Right atrium auricular region (tissue), 2 donors: ENCODE results near the gene AKR1B1. TPM values are rescaled to one million over a fixed set of nuclear protein-coding genes. Genes with fewer than 3 reads are reported as not detected.

ENCODE experiments used
- DNase-seq: peaks from one replicate; pipeline ENCODE4 v3.0.0-alpha.2; 2019; ENCODE audit warnings: low spot score
- H3K27ac ChIP-seq, 2 donors: fragments of 200-600 bp; sonication (generic); 1 replicate in 1 of 2; 2 replicates in 1 of 2; pipeline ENCODE4 v1.5.1; 2016 to 2019
- H3K27me3 ChIP-seq, 2 donors: fragments of 200-600 bp; sonication (generic); one replicate each; pipeline versions ENCODE4 v1.5.1 to v1.6.0; 2017 to 2019
- H3K36me3 ChIP-seq: fragments of 200-600 bp; sonication (generic); one replicate; pipeline ENCODE4 v1.5.1; 2016
- H3K4me1 ChIP-seq, 2 donors: fragments of 200-600 bp; sonication (generic); one replicate each; pipeline versions ENCODE4 v1.5.1 to v1.6.0; 2017 to 2019
- H3K4me3 ChIP-seq, 2 donors: fragments of 200-600 bp; sonication (generic); 1 replicate in 1 of 2; 2 replicates in 1 of 2; pipeline ENCODE4 v1.5.1; 2017 to 2019; ENCODE audit warnings: mild to moderate bottlenecking in 1 of 2, moderate library complexity in 1 of 2
- H3K9me3 ChIP-seq, 2 donors: fragments of 200-600 bp; sonication (generic); one replicate each; pipeline ENCODE4 v1.5.1; 2019
- total RNA-seq, 2 donors: library from RNA; depleted of rRNA; stranded (reverse); fragments of >200 nt; gene quantifications; one replicate each; pipeline ENCODE4 v1.1.0, GENCODE V29; 2016
- TF ChIP-seq, protein P1 (sequence below), 2 donors: fragments of 200-600 bp; sonication (generic); IDR thresholded peaks; one replicate each; pipeline ENCODE4 v1.5.1; 2019; ENCODE audit warnings: antibody characterized with exemption in 2 of 2

The AKR1B1 gene
- total RNA-seq, 2 donors from 2014 or later = 69.1 to 261 TPM

DNA sequence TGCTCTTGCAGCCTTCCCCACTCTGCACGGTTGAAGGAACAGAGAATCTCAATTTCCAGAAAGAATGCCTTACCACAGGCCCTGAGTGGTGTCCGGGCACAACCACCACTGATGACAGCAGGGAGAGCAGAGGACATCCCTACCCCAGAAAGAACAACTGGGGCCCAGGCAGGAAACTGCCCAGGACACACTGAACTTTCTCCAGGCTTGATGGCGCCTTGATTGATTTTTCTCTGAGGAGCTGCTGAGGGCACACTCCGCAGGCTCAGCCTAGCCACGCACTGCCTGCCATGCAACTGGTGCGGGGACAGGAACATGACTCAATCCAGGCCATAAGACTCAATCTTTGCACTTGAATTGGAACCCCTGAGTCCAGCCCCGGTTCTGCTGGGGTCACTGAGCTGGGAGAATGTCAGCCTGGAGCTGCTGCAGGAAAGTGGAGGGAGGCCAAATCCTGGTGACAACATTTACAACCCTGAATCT is 5.9 kb downstream of the AKR1B1 start:
- peaks cover 0 to 83% of the 10 kb centered on the region in 2 donors for H3K4me1 ChIP-seq
- H3K36me3 ChIP-seq = peaks cover 40% of the 10 kb centered on the region
- peak; percentile 55 for DNase-seq
- H3K27ac ChIP-seq = peak overlapping the region; percentile 42 to 44
- TF ChIP-seq, protein P1, sequence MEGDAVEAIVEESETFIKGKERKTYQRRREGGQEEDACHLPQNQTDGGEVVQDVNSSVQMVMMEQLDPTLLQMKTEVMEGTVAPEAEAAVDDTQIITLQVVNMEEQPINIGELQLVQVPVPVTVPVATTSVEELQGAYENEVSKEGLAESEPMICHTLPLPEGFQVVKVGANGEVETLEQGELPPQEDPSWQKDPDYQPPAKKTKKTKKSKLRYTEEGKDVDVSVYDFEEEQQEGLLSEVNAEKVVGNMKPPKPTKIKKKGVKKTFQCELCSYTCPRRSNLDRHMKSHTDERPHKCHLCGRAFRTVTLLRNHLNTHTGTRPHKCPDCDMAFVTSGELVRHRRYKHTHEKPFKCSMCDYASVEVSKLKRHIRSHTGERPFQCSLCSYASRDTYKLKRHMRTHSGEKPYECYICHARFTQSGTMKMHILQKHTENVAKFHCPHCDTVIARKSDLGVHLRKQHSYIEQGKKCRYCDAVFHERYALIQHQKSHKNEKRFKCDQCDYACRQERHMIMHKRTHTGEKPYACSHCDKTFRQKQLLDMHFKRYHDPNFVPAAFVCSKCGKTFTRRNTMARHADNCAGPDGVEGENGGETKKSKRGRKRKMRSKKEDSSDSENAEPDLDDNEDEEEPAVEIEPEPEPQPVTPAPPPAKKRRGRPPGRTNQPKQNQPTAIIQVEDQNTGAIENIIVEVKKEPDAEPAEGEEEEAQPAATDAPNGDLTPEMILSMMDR (IDR thresholded peaks at IDR 0.05) = no peak
- H3K27me3 ChIP-seq = no peaks in the 10 kb centered on the region
- no peak overlapping the region for H3K4me3 ChIP-seq
- H3K9me3 ChIP-seq = no peaks in the 10 kb centered on the region

DNA sequence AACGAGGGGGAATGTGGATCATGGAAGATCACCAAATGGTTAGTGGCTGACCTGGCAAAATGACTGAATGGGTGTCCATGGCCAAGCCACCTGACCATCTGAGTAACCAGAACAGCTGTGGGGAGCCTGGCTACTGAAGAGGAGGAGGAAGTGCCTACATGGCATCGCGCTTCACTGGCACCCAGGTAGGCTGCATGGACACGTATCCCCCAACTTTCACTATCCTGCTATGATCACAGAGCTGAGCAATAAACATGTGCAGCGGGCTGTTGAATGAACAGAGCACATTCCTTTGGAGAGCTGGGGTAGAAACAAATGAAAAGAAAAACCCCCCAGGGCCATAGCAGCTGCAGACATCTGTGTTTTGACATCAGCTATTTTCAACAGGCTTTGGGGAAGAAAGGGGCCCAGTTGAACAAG is 6.5 kb downstream of the AKR1B1 start:
- Histone ChIP-seq H3K4me3 (no peak overlapping the region), H3K27me3 (no peaks in the 10 kb centered on the region), H3K9me3 (no peaks in the 10 kb centered on the region), H3K36me3 (peaks cover 46% of the 10 kb centered on the region), H3K27ac (peak overlapping the region; percentile 35 to 42), H3K4me1 (peaks cover 0 to 81% of the 10 kb centered on the region in 2 donors)
- TF ChIP-seq, protein P1 (IDR thresholded peaks at IDR 0.05) = no peak
- peak; percentile 46 for DNase-seq

DNA sequence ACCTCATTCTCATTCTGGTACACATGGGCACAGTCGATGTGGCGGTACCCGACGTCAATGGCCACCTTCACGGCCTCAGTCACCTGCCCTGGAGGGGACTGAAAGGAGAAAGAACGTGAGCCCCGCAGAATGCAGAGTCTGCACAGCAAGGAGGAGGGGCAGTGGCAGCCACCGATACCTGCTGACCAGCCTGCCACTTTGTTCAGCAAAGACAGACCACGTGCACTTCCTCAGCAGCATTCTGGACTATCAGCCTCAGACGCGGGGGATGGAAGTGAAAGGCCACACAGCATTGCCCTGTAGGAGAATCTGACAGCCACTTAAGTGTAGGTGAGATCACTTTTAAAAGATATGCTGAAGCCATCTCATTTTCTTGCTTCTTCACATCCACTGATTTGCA is 7.2 kb downstream of the AKR1B1 start:
- peak; percentile 54 for DNase-seq
- Histone ChIP-seq H3K36me3 (peaks cover 53% of the 10 kb centered on the region), H3K4me3 (no peak overlapping the region), H3K27me3 (no peaks in the 10 kb centered on the region), H3K4me1 (peaks cover 0 to 76% of the 10 kb centered on the region in 2 donors), H3K27ac (peak overlapping the region in 1 of 2 donors; percentile 42), H3K9me3 (no peaks in the 10 kb centered on the region)
- TF ChIP-seq, protein P1 (IDR thresholded peaks at IDR 0.05) = no peak

DNA sequence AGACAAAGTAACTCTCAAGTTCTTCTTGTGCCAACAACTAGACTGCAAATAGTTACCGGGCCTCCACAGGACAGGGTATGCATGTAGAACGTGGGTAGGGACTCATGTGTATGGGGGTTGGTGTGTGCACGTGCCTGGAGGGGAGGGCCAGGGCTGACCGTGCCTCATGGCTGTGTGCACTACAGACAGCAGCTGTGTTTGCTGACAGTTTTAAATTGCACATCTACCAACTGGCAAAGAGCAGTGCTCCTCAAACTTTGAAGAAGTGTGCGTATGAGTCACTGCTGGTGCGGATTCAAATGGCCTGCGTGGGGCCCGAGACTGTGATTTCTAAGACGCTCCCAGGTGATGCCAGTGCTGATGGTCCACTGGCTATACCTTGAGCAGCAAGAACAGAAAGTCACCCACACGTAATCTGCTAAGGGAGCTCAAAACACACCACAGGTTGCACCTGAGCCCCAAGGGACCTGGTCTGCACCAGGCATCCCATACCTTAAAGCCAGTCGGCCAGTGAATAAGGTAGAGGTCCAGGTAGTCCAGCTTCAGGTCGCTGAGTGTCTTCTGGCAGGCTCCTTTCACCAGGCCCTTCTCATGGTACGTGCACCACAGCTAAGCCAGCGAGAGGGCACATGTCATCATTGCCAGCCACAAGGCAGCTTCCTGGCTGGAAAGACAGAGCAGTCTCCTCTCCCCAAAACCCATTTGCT is 8.5 kb downstream of the AKR1B1 start:
- Histone ChIP-seq H3K4me3 (no peak overlapping the region), H3K4me1 (peaks cover 0 to 74% of the 10 kb centered on the region in 2 donors)

DNA sequence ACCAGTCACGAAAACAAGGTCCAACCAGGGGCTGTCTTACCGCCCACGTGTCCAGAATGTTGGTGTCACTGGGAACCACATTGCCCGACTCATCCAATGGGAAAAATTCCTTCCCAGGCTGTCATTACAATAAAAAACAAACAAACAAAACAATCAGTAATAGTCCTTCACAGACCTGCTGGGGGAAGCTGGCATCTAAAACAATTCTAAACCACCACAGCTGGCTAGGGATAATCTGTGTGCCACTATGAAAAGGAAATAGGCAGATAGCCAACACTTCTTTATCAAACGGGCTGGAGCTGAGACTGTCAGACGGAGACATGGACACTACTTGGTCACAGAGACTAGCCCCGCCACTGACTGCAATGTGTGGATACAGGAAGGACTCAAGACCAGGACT is 9.2 kb downstream of the AKR1B1 start:
- H3K4me3 ChIP-seq = no peak overlapping the region
- peak; percentile 40 for DNase-seq
- no peaks in the 10 kb centered on the region for H3K27me3 ChIP-seq
- peaks cover 0 to 69% of the 10 kb centered on the region in 2 donors for H3K4me1 ChIP-seq
- H3K9me3 ChIP-seq = no peaks in the 10 kb centered on the region
- TF ChIP-seq, protein P1 (IDR thresholded peaks at IDR 0.05) = no peak
- H3K36me3 ChIP-seq = peaks cover 68% of the 10 kb centered on the region
- H3K27ac ChIP-seq = peak overlapping the region; percentile 34 to 69

More for the DNA sequence above, 8.5 kb downstream of the AKR1B1 start:
- peak overlapping the region; percentile 34 to 69 for H3K27ac ChIP-seq
- peaks cover 60% of the 10 kb centered on the region for H3K36me3 ChIP-seq
- H3K27me3 ChIP-seq = no peaks in the 10 kb centered on the region
- no peaks in the 10 kb centered on the region for H3K9me3 ChIP-seq
- TF ChIP-seq, protein P1 (IDR thresholded peaks at IDR 0.05) = no peak
- DNase-seq = peak; percentile 36
